Activated T-cell treated with anti-CD3 and anti-CD28 coated beads, Interleukin-2, amount 50 U/mL, for 1 hour (primary cell): Measurements from ENCODE around the gene FGD4.
"Not testable (repeated sequence)": the region's sequence is repeated elsewhere in the genome, so short reads cannot be mapped to it uniquely, and the experiment has no call there.

Source experiments
- DNase-seq: peaks from one replicate; pipeline ENCODE4 v3.0.0-alpha.2; 2020

FGD4 gene

DNA sequence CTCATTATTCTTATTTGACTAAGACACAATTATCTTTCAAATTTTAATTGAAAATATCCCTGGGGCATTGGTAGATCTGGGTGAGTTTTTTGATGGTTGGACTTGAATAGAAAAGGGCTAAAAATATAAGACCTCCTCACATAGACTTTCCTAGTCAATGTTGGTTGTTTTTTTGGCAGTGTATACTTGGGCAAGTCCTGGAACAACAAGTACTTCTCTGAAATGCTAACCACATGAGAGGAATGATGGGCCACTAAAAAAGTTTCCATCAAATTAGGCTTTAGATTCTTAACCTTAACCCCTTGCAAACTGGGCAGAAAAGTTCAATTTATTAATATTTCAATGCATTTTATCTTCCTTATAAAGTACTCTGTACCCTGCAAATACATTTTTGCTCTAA lies 97.6 kb downstream of the FGD4 start:
- no peak for DNase-seq

DNA sequence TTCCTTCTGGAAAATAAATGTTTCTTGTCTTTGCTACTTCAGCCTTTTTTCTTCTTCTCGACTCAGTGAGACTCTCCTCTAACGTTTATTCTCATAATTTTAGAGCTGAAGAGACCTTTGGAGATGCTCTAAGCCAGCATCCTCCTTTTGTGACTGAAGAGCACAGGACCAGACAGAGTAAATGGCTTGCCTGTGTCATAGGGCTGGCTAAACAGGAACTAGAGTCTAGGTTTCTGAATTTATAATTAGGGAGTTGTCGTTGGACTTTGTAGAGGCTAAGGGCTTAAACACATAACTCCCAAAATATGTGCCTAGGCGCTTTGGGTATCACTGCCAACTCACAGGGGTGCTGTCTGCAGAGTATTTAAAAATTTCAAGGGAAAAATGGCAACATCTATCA lies 98.5 kb downstream of the FGD4 start:
- no peak for DNase-seq

DNA sequence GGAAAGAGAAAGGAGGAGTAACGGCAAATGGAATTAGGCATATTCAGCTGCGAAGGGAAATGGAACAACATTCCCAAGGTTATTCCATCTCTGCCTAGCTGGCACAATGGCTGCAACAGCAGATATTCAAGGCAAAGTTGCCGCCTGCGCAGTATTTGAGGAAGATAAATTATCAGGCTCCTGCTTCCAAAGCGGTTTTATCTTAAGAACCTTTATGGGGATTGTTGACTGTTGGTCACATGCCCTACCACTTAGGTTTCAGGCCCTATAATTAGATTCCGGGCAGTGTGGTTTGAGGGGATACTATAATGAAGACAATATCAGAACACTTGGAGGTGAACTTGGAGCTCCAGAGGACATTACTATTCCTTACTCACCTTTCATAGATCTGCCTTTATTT lies 99.7 kb downstream of the FGD4 start:
- no peak for DNase-seq

DNA sequence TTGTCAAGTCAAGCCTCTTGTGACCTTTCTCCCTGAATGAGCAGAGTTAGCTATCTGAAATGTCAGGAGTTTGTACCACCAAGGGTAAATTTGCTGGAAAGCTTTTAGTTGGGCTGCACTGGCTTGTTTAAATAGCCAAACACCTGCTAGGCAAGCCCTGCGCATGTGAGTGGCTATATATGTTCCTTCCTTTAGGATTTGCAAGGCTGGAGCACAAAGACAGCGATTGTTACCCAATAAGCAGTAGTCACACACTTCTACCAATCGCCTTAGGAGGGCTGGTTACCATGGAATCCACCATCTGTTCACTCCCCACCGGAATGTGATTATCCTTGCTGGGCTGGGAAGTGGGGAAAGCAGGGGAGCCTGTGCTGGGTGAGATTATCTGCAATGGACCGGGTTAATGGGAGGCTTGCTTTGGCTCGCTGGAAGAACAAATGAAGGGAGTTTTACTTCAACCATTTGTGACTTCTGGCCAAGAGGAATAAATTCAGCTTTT lies 102.5 kb downstream of the FGD4 start:
- no peak for DNase-seq

DNA sequence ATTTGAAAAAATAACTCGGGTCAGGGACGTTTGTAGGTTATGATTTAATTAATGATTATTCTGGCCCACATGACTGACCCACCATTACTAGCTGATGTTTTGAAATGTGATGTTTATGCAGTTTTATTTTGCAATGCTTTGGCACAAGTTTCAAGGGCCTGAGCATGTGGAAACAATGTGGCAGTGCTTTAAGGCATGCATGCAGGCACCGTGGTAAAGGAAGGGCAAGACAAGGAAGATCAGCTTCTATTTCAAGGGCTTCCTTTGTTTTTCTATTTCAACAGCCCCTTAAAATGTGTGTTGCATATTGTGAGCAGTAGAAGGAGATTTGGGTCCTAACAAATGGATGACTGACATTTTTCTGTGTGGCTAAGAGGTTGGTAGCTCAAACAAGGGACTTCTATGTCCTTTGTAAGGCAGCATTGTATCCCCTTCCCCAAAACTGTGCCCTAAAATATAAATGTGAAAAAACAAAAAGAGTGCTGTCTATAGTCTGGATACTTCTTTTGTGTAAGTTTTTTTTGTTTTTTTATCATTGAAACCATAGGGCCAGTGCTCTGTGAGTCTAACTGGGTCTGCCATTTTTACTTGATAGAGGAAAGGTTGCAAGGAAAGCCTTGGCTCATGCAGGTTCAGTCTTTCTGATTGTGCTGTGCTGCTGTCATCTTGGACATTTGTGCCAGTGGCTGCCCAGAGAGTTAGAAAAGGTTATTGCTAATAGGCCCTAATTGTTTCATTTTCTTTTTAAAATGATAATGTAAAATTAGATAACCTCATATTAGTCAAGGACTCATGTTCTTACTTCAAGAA lies 103.5 kb downstream of the FGD4 start:
- DNase-seq = no peak

DNA sequence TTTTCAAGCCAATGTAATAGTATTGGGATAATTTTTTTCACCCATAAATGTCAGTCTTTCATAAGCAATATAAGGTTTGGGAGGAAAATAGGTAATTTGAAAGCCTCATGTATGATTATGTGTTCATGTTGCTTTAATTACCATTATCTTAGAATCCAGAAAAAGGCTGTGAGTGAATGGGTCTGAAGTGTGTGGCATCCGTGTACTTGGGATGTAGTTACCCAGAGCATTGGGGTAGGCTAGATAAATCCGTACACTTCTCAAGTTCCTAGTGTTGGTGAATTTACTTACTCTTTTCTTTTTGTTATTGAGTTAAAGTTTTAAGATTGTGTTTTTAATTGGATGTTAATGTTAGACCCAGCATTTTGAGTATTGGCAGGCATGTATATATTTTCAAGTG lies 104.4 kb downstream of the FGD4 start:
- no peak for DNase-seq

DNA sequence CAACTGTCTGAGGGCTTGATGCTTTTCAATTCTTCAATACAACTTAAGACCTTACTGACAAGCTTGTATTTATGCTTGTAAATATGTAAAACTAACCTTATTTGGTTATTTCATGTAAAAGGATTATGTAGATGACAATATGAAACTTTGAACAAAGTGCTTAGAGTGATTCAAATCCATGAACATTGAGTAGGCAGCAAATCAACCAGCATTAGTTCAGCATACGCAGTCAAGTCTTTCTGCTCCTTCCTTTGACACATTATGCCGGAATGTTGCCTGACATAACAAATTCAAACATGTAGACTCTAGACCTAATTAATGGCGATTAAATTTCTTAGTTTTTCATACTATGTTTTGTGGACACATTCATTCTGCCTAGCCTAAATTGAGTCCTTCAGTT lies 105.2 kb downstream of the FGD4 start:
- no peak for DNase-seq

DNA sequence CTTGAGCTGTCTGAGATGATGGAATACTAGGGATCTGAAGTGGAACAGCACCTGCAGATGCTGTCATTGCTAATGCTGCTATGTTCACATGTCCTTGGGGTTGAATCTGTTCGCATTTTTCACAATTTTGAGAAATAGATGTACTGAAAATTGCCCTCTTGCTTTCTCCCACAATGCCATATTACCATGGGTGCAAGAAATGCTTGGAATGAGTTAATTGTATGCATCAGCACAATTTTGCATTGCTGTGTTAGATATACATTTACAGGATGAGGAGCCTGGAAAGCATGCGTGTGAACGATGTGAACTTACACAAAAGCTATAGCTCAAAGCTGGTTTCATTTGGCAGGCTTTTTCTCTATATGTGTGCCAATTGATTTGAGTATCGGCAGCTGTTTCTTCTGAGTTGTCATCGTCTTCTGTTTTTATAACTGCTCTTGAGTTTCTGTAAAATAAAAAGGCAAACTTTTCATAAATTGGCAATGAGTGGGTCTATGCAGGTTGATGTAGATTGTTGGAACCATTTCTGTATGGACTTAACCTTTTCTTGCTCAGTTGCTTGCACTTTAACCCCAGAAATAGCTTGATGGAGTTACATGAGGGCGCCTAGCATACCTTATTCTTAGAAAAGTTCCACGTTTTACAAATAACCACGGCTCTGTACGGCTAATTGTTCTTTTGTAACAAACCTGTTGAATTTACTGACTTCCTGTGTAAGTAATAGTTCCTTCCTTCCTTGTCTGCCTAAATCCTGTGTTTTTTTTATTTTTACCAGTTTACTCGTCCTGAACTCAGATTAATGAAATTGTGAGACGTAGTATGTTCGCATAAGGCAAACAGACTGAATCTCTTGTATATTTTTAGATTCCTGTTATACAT lies 105.9 kb downstream of the FGD4 start:
- DNase-seq = no peak

DNA sequence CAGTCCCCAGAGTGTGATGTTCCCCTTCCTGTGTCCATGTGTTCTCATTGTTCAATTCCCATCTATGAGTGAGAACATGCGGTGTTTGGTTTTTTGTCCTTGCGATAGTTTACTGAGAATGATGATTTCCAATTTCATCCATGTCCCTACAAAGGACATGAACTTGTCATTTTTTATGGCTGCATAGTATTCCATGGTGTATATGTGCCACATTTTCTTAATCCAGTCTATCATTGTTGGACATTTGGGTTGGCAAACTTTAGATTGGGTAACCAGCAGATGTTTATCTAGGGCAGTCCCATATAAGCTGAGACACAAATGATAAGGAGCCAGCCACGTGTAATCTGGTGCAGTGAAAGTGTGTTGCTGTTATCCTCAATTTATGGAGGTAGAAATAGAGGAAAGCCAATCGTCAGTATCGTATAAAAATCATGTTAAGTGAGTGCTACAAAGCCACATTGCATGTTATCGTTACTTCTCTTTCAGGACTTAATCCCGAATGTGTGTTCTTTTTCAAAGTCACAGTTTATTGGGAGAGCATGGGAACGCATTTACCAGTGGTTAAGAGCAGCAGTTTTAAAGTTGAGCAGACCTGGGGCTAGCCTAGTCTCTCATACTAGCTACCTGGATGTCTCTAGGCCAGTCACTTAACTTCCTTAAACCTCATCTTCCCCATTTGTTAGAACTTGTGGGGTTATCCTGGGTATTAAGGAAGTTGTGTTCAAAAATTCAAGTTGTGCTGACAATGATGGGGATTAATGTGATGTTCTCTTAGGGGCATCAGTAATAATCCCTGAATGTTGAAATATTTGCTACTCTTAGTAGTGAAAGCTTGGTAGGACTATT lies 108.0 kb downstream of the FGD4 start:
- not testable (repeated sequence) for DNase-seq

DNA sequence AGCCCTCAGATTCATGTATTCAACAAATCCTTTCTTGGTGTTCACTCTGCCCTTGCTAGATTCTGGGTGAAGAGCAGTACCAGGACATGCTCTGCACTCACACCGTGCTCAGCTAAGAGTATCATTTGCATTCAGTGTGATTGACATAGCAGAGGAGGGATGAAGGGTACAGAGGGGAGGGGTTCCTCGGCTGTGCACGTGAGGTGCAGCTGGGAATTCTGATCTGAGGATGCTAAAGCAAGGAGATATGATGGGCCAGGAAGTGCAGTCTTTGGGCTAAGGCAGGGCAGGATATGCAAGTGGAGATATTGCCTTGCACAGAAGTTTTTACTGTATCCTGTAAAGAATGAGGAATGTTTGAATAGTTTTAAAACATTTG lies 108.6 kb downstream of the FGD4 start:
- DNase-seq = no peak

DNA sequence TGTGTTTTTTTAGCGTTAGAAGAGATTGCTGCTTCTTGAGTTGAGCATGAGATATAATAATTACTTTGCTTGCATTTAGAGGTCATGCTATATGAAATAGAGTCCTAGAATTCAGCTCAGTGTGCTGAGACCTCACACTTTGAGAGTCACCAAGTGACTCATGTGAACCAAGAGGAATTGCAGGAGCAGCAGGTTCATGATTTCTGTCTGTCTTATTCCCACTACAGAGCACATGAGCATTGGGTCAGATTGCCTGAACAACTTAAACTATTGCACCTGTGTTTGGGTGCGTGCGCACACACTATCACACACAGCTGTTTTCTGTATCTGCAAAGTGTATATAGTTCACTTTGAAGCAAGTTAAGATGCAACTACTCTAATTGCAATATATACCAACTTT lies 109.3 kb downstream of the FGD4 start:
- DNase-seq = no peak

DNA sequence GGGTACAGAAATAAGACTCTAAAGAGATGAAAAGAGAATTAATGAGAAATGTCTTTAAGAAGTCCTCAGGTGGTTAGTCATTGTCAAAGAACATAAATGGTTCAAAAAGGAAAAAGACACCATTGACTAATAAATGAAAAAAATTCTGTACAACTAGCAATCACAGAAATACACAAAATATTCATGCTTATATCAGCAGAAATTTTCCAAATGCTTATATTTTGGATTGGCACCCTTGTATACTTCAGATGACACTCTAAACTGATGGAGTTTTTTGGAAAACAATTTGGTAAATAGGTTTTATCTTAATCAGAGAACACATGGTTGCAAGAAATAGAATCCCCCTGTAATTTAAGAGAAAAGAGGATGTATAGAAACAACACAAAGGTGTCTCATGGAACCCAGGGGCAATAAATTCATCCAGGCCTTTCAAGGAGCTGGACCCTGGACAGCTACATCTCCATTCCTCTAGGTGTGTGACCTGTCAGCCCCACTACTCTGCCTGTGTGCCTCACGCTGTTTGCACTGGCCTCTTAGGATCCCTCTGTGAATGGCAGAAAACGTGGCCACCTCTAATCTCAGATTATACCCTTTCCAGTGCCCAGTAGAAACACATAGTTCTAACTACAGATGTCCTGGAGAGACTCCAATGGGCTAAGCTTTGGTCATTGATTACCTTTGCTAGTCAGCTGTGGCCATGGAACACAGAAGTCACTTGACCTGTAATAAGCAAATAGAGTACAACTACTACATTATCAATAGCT lies 110.2 kb downstream of the FGD4 start:
- no peak for DNase-seq

DNA sequence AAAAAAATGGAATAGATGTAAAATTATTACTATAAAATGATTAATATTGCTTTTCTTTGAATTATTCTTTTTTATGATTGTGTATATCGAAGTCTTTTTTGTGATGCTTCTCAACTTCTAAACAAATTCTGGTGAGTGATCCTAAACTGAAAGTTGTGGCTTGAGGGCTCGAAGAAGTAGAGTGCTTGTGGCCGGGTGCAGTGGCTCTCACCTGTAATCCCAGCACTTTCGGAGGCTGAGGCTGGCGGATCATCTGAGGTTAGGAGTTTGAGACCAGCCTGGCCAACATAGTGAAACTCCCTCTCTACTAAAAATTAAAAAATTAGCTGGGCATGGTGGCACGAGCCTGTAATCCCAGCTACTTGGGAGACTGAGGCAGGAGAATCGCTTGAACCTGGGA lies 112.6 kb downstream of the FGD4 start:
- DNase-seq = not testable (repeated sequence)

DNA sequence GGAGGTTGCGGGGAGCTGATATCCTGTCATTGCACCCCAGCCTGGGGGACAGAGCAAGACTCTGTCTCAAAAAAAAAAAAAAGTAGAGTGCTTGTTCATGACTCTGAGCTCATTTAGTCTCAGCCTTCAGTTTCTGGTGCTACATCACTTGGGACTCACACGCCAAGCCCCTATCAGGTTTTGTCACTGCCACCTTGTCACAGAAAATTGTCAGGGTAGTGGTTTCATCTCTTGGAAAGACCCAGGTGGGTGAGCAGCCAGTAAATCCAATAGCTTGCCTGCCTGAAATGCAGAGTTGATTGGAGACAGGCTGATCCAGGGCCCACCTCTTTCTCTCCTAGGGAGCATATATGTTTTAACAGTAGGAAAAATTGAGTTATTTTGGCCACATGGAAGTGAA lies 113.0 kb downstream of the FGD4 start:
- no peak for DNase-seq

DNA sequence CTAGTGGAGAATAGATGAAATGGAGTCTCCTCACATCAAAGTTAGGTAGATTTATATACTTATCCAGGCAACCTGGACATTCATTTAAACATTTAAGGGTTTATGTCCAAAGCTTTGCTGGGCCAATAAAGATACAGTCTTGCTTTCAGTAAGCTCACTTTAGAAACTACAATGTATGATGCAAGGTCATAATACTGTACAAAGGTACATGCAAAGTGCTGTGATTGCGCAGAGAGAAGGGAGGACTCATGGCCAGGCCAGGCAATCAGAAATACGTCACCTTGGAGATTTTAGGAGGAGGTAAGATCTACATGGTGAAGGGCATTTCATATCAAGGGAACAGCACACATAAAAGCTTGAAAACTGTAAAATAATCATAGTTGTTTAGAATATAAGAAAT lies 113.6 kb downstream of the FGD4 start:
- no peak for DNase-seq

DNA sequence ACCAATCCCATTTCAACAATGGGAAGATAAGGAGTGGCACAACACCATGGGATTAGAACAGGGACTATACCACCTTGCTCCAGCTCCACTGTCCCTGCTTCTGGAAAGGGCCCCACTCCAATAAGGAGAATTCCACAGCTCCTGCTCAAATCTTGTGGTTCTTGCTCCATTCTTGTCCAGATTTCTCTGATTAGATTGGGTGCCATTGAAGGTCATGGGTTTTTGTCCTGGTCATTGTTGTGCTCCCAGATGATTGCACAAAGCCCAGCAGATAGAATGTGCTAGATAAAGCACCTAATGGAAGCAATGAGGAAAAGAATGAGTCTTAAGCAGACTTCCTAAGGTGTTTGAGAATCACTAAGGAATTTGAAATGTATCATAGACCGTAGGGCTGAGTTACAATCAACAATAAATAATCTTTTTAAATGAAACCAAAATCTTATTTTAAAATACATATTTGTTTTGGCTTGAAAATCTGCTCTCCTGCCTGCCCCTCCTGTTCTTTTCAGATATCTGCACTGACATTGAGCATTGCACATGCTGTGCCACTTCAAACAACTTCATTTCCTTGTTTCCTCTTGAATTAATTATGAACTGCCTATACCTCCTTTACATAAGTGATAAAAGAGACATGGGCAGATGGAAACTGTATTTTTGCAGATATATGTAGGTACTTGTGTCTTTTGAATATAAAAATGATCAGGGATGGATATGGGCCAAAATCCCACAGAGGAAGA lies 115.9 kb downstream of the FGD4 start:
- DNase-seq = no peak

DNA sequence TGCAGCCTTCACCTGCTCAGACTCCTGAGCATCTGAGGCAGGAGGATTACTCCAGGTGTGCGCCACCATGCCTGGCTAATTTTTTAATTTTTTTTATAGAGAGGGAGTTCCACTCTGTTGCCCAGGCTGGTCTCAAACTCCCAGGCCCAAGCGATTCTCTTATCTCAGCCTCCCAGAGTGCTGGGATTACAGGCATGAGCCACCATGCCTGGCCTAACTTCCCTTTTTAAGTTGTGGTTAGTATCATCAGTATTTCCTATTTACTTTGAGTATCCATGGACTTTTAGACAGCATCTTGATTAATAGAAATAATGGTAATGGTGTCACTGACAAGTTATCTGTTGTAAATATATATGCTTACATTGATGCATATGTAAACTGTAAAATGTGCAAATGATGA lies 116.9 kb downstream of the FGD4 start:
- DNase-seq = no peak

DNA sequence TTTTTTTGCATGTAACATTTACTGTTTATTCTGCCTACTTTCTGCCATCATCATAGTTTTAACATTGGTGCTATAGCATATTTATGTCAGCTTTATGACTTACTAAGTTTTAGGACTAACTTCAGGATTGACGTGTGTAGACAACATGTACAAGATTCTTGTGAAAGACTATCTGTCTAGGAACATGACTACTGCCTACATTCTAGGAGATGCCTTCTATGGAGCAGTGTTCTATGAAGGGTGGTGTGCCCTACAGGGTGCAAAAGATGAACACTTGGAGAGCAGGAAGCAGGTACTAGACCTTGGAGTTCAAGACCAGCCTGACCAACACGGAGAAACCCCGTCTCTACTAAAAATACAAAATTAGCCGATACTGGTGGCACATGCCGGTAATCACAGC lies 118.6 kb downstream of the FGD4 start:
- no peak for DNase-seq

DNA sequence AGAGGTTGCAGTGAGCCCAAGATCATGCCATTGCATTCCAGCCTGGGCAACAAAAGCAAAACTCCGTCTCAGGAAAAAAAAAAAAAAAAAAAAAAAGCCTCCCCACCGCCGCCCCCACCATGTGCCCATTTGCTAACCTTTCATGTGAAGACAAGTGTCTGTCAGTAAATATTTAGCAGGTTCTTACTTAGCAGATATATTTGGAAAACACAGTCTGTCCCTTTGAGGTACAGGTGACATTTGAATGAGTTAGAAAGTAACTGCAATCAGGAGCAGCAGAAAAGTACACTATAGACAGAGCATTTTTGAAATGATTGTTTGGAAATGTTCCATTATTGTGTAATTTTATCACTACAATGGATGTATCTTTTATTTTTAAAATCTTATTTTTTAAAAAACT lies 119.7 kb downstream of the FGD4 start:
- DNase-seq = no peak

DNA sequence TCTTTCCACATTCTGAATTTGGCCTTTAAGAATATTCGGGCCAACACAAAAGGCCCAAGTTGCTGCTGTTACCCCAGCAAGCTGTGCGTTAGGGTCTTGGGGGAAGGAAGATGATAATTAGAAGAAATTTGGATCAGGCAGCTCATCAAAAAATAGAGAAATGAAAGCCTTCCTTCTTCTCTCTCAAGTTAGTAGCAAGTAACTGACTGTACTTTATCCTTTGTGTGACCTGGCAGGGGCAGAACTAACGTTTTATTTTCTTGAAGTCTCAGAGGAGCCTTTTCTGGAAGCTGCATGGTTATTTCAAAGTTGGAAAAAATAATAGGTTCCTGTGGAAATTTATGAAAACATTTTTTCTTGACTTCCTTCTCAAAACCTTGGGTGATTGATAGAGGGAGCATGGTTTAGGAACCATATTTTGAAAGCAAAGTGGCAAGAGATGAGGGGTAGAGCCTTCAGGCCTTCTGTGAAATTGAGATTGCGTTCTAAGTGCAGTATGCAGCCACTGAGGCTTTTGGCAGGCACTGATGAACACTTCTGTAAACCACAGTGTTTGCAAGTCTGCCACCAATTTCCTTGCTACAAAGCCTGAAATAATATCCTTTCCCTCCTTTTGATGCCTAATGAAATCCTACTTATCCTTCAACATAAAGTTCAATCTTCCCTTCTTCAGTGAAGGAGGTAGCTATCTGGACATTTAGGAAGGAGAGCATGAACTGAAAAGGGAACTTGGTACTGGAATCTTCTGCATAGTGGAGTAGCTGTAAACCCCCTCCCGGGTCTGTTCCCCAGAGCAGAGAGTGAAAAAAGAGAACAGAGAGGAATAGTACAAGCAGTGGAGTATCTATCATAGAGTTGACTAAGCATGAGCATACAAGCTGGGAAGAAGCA lies 123.2 kb downstream of the FGD4 start:
- DNase-seq = no peak

DNA sequence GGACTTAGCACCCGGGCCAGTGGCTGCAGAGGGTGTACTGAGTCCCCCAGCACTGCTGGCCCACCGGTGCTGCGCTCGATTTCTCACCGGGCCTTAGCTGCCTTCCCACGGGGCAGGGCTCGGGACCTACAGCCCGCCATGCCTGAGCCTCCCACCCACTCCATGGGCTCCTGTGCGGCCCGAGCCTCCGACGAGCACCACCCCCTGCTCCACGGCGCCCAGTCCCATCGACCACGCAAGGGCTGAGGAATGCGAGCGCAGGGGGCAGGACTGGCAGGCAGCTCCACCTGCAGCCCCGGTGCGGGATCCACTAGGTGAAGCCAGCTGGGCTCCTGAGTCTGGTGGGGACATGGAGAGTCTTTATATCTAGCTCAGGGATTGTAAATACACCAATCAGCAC lies 126.4 kb downstream of the FGD4 start:
- DNase-seq = not testable (repeated sequence)
